AG09319 (cell line): Measurements from ENCODE around the gene NANOS2.

Source experiments
- DNase-seq: peaks from one replicate; pipeline ENCODE4 v3.0.0-alpha.2; 2010; ENCODE audit warnings: low read depth; ENCODE audit errors: extremely low read depth
- CTCF ChIP-seq: IDR thresholded peaks from 2 replicates; pipeline ENCODE4 v1.5.1; 2011; ENCODE audit warnings: low read depth, mild to moderate bottlenecking, inconsistent platforms, low read length, moderate library complexity

Gene NANOS2

GRCh38 chr19:45883881-45884681 lies 30.5 kb downstream of the NANOS2 start:
- no peak for TF ChIP-seq CTCF
- DNase-seq = no peak

GRCh38 chr19:45883586-45883880 lies 31.0 kb downstream of the NANOS2 start:
- TF ChIP-seq CTCF = no peak
- no peak for DNase-seq

GRCh38 chr19:45882652-45883585 lies 31.7 kb downstream of the NANOS2 start:
- peak; percentile 99 for TF ChIP-seq CTCF
- DNase-seq = peak; percentile 67

GRCh38 chr19:45881909-45882528 lies 32.6 kb downstream of the NANOS2 start:
- no peak for TF ChIP-seq CTCF
- no peak for DNase-seq

GRCh38 chr19:45881082-45881908 lies 33.3 kb downstream of the NANOS2 start:
- DNase-seq = no peak
- no peak for TF ChIP-seq CTCF

- no peak for DNase-seq
- no peak for TF ChIP-seq CTCF
These were observed 34.6 kb downstream of the NANOS2 start for GRCh38 chr19:45879971-45880370.
